Superior temporal gyrus (tissue), 1 donor: Measurements from ENCODE around the gene FRMD4A.

ENCODE experiments used
- DNase-seq: peaks from one replicate; pipeline ENCODE4 v3.0.0-alpha.2; 2016; ENCODE audit errors: extremely low spot score

Gene FRMD4A

DNA sequence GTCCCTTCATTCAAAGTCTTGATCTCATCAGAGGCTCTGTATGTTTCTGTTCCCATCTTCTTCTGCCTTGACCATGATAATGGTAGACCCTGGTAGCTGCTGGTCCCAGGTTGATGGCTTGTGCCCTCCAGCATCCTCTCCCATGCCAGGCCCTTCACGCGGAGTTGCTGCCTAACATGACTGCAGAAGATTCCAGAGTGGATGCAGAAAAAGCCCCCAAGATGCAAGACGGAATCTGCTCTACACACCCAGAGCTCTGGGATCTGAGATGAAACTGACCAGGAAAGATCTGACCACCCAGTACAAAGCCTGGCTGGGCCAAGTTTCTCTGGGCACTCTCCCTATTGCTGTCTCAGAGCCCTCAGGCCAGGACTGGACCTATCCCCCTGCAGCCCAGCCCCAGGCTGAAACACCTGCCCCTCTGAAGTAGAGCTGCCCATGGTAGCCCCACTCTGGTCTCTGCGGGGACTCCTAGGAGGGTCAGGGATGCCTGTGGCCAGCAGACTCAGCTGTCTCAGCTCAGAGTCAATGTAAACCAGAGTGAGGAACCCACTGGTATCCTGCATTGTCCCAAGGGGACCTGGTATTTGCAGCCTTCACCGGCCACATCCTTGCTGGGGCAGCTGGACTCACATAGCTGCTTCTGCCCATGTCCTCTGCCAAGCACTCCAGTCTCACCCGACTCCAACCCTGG lies 9.5 kb upstream of the FRMD4A start:
- DNase-seq = no peak

- DNase-seq = no peak
These were observed 6.0 kb upstream of the FRMD4A start for GRCh38 chr10:14336736-14337135.

GRCh38 chr10:14334771-14335170 lies 4.0 kb upstream of the FRMD4A start:
- no peak for DNase-seq

DNA sequence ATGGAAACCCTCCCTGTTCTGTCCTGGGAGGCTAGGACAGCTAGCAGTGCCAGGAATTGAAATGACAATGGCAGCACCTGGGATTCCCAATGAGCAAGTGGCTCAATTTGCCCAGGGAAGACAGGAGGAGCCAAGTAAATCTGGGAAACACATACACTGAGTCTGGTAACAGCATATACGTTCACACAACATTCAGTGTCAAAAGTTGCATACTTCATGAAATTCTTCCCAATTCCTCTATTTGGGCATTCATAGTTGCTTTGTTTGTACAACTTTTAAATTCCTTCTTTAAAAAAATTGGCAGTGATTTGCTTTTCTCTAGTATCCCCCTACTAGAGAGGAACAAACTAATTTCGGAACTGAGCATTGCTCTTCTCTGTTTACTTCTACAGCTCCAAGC lies 2.9 kb upstream of the FRMD4A start:
- no peak for DNase-seq

GRCh38 chr10:14332903-14333302 lies 2.2 kb upstream of the FRMD4A start:
- DNase-seq = no peak

- DNase-seq = peak; percentile 36
These were observed 964 bp downstream of the FRMD4A start for GRCh38 chr10:14329746-14330173.

DNA sequence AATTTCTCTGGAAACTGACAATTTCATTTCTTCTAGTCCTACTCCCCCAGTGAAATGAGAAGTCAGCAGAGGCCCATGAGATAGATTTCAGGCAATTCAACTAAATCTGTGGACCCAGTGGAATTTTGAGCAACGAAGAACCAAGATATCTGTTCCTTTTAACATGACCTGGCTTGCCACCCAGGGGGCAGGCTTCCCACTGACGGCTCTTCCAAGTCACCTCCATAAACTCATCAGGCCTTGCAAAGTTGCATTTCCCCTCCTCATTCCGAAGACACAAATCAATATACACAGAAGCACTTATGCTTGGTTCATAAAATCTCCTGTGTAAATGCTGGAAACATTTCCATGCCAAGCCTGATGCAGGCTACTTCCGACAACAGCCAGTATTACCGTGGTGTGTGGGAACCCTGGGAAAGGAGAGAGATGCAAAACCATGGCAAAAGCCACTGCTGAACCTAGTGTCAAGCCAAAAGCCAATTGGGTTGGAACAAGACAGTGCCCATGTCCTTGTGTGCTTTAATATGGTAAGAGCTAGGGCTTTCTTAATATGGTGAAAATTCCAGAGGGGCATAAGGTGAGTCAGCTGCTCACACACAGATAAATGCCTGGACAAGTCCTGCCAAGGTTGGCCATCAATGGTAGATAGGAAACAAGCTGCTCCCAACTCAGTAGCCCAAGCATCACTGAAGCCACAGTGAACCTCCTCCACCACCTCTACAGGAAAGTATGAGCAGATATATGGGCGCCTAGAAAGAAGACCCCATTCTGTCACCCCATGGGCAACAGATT lies 1.6 kb downstream of the FRMD4A start:
- DNase-seq = no peak

DNA sequence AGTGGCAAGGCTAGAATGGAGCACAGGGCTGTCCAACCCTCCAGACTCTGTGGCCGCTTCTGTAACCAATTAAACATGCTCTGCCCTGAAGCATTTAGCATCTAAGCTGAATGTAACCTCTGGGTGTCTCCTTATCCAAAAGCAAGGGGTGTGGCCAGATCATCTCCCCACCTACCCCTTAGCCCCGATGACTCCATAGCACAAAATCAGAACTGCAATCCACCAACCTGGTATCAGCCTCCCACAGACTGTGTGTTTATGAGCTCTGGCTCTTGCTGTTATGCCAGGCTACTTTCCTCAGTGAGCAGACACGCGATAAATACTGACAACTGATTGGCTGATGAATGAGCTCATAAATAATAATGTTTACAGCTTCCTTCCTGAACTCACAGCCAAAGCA lies 3.2 kb downstream of the FRMD4A start:
- no peak for DNase-seq

- DNase-seq = peak; percentile 40
These were observed 4.1 kb downstream of the FRMD4A start for GRCh38 chr10:14326581-14326980.

DNA sequence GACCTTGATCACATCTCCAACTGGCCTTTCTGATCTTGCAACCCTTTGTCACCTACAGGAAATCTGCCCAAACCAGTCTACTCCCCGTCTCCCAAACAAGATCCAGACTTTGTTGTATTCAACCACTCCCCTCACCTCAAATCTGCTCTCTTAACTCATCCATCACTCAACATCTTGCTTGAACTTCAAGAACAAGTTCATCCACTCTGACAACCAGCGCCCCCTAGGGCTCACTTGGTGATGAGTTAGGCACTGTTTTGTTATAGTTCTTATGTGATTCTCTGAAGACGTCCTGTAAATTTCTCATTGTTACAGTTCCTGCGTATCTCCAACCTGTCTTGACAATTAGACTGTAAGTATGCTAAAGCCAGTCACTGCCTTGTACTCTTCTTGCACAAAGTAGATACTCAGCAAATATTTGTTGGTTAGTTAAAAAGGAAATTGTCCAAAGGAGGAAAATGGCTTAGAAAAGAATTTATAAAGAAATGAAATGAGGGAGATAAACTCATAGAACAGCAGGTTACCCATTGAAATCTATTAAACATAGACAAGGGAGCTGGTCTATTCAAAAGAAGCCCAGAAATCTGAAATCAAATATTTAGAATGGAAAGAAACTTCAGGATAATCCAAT lies 5.3 kb downstream of the FRMD4A start:
- DNase-seq = no peak

- peak; percentile 52 for DNase-seq
These were observed 8.1 kb downstream of the FRMD4A start for GRCh38 chr10:14322526-14323188.

DNA sequence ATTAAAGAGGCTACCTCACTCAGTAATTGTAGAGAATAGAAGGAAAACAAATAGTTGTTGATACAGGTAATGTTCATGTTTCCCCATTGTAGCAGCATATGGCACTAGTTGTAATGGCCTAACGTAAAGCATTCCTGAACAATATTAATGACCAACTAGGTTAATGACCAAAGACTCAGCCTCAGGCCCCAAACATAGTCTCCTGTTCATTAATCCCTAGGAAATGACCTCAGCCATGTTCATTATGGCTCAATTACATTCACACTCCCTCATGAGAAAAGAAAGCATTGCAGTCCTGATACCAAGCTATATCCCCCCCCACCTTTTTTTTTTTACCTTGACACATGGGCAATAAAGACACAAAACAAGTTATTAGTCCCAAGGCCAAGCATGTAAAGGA lies 12.7 kb downstream of the FRMD4A start:
- no peak for DNase-seq

DNA sequence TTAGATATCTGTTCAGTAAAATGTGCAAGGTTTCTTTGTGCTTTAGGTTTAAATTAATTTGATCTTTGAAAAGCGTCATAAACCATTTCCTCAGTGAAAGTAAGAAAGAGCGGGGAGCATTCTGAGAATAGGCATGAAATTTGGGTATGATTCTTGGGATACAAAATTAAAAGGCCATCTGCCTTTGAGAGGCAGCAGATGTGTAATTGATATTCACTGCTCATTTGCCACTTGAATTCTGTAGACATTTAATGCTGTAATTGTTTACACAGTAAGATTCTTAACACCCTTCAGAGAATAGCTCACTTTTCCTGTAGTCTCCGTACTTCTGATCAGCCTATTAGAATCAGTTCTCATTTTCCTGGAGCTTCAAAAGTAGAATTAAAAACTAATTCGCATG lies 18.7 kb downstream of the FRMD4A start:
- DNase-seq = no peak

DNA sequence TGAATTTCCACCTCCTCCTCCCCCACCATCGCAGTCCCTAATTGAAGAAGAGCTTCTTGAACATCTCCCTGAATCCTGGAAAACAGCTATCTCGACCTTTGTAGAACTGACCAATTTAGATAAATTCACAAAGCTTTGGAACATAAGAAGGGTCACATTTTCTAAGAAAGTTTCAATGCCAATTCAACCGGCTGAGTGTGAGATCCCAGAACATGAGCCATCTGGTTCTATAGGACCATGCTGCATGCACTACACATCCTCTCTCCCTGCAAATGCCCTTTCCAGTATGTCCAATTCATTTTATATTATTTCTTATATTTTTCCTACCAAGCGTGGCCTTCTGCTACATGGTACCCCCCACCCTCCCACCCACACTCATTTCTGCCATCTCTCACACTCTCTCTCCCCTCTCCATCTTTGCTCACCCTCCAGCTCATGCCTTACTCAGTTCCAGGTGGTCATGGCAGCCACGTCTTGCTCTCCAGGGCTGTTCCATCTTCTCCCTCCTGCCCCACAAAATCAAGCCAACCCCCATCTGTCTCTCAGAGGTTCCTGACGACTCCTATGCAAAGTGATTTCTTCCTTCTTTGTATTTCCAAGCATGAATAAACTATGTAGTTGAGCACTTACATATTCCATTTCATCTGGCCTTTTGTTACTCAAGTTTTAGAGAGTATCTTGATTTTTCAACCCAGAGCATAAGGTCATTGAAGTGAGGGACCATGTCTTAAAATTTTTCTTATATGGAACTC lies 19.3 kb downstream of the FRMD4A start:
- no peak for DNase-seq

DNA sequence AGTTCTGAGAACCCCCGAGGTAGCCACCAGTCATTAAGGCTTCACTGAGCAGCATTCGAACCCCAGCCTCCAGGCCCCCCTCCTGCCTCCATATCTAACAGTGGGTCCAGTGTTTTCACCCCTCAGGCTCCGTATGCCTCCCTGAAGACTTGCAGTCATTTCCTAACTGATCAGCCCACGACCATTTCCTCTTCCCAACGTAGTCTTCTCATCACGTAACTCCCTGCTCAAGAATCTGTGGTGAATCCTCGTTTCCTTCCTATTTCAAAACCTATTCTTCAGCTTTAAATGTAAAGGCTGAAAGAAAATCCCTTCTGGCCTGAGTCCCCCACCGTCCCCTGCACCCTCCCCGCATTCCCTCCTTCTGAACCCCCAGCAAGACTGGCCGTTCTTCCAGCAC lies 21.1 kb downstream of the FRMD4A start:
- DNase-seq = no peak

- DNase-seq = no peak
These were observed 24.5 kb downstream of the FRMD4A start for GRCh38 chr10:14306190-14306589.

- peak; percentile 60 for DNase-seq
These were observed 26.7 kb downstream of the FRMD4A start for GRCh38 chr10:14304046-14304445.

DNA sequence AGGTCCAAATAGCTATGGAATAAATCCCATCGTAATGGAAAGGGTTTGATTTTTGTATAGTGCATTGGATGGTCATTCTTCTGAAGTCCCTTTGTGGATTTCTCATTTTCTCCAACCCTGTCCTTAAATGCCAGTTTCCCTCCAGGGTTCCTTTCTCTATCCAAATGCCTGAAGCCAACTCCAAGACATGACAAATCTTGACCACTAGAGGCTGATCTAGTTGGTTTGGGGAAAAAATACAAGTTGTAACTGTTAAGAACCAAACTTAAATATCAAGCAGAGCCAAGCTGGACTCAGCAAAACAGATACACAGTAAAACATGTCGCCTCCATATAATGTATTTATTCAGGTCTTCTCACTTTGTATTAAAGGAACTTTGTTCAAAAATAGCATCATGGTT lies 28.7 kb downstream of the FRMD4A start:
- DNase-seq = no peak

DNA sequence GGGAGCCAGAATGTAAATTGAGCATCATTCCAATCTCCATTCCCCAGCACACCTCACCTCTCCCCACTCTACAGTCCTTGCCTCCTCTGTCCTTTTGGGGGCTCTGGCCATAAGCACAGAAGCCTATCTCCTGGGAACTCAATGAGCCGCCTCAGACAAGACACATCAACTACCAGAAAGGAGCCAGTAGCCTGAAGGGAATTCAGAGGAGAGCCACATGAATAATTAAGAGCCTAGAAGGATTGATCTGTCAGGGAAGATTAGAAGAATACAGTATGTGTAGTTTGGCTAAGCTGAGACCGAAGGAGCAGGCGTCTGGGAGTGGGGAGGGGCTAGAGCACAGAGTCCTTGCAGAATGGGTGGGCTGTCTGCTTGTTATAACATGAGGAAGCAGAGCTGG lies 31.2 kb downstream of the FRMD4A start:
- no peak for DNase-seq

GRCh38 chr10:14296065-14296709 lies 34.5 kb downstream of the FRMD4A start:
- DNase-seq = no peak
